Anterior cingulate cortex (tissue), 58 donors: ENCODE data around the gene KLHL36.
A peak's percentile ranks its signal among the peaks of the same experiment; 100 is the strongest.

Source experiments
- DNase-seq, 58 donors: peaks; one replicate each; lab custom pipeline; 2025; lab: John Stamatoyannopoulos, UW

KLHL36 gene

GRCh38 chr16:84640145-84640544, 8.2 kb upstream of the KLHL36 start:
- DNase-seq, result no peak

- no peak for DNase-seq
Measured at GRCh38 chr16:84641643-84642358, 6.5 kb upstream of the KLHL36 start.

GRCh38 chr16:84643180-84643583, 5.1 kb upstream of the KLHL36 start:
- no peak for DNase-seq

GRCh38 chr16:84643674-84644073, 4.6 kb upstream of the KLHL36 start:
- no peak for DNase-seq

- peak in 9 of 58 donors; percentile 5 to 45 (median 30) for DNase-seq
Measured at GRCh38 chr16:84648595-84649510, 542 bp downstream of the KLHL36 start.

GRCh38 chr16:84649511-84649861, 1.2 kb downstream of the KLHL36 start:
- DNase-seq, result no peak

GRCh38 chr16:84650062-84650991, 2.0 kb downstream of the KLHL36 start:
- DNase-seq, result no peak

- no peak for DNase-seq
Measured at GRCh38 chr16:84652566-84652965, 4.3 kb downstream of the KLHL36 start.

- DNase-seq, result no peak
Measured at GRCh38 chr16:84654238-84654637, 5.9 kb downstream of the KLHL36 start.

- DNase-seq, result no peak
Measured at GRCh38 chr16:84654998-84655397, 6.7 kb downstream of the KLHL36 start.

- DNase-seq, result no peak
Measured at GRCh38 chr16:84656649-84657048, 8.3 kb downstream of the KLHL36 start.

GRCh38 chr16:84657229-84657837, 9.0 kb downstream of the KLHL36 start:
- no peak for DNase-seq

- no peak for DNase-seq
Measured at GRCh38 chr16:84658690-84659089, 10.4 kb downstream of the KLHL36 start.

GRCh38 chr16:84659656-84660300, 11.5 kb downstream of the KLHL36 start:
- no peak for DNase-seq

GRCh38 chr16:84660973-84661372, 12.7 kb downstream of the KLHL36 start:
- DNase-seq, result no peak

GRCh38 chr16:84661418-84662060, 13.2 kb downstream of the KLHL36 start:
- DNase-seq, result no peak

- DNase-seq, result no peak
Measured at GRCh38 chr16:84662471-84662870, 14.2 kb downstream of the KLHL36 start.

- DNase-seq, result no peak
Measured at GRCh38 chr16:84663433-84664101, 15.3 kb downstream of the KLHL36 start.

GRCh38 chr16:84665359-84665758, 17.0 kb downstream of the KLHL36 start:
- DNase-seq, result no peak
